Activated effector memory CD4-positive, alpha-beta T cell treated with anti-CD3 and anti-CD28 coated beads, Interleukin-2, amount 50 U/mL, for 16 hours (primary cell): Measurements from ENCODE around the gene TMEM156.
"Not testable (repeated sequence)": the region's sequence is repeated elsewhere in the genome, so short reads cannot be mapped to it uniquely, and the experiment has no call there.

Experiments
- DNase-seq: peaks from one replicate; pipeline ENCODE4 v3.0.0-alpha.2; 2020

Gene TMEM156

DNA sequence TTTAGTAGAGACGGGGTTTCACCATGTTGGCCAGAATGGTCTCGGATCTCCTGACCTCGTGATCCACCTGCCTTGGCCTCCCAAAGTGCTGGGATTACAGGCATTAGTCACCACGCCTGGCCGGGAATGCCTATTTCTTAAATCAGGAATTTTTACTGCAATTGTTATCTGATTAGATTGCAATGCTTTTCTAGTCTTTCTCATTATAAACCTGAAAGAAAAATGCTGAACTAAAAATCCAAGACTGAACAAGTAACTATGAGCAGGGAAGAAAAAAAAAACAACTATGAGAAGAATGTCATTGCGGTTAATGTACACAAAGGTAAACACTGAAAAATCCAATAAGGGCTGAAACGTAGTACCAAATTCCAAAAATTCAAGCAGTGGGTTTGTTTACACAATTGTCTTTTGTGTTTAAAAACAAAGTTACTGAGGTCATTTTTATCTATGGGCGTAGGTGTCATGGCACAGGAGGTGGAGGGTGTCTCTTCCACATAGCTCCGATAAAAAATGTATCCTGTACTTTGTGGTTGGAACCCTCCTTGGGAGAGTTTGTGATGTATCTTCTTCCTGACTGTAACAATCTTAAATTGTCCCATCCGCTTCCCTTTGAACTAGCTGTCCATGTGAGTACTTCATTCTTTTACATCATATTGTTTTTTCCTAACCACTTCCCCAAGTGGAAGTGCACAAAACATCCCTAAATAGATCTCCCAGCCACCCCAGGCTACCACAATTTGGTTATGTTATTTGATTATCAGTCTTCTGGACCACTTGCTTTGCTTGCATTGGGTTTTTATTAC lies 11.1 kb upstream of the TMEM156 start:
- DNase-seq: no peak

DNA sequence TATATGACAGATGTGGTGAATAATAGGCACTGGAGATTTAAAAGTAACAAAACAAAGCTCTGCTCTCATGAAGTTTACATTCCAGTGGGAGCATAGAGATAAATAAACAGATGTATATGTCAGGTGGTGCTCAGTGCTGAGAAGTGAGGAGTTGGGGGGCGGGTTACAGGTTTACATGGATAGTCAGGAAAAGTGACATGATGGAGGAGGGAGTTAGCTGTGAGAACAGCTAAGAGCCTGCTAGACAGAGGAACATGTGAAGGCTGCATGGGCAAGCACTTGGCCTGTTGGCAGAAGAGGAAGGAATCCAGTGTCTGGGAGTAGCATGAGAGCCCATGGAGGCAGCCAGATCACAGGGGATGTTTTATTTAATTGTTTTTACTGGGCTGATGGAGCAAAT lies 10.2 kb upstream of the TMEM156 start:
- DNase-seq: no peak

- no peak for DNase-seq
These were observed 6.9 kb upstream of the TMEM156 start for GRCh38 chr4:39039108-39039507.

DNA sequence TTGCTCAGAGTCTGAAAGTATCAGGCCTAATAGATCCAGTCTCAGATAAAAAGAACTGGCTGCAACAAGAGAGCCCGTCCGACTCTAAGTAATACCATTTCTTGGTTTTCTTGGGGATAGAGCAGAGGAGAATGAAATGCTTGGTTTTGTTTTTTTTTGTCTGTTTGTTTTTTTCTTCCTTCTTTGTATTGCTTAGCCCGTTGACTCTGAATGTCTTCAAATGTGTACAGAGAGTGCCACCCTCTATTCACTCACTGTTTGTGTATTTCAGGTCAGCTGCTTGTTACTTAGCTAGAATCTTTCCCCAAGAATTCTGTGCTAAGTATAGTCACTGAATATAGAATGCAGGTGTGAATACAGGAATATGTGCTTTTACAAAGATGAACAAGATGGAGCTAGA lies 5.7 kb upstream of the TMEM156 start:
- DNase-seq: no peak

DNA sequence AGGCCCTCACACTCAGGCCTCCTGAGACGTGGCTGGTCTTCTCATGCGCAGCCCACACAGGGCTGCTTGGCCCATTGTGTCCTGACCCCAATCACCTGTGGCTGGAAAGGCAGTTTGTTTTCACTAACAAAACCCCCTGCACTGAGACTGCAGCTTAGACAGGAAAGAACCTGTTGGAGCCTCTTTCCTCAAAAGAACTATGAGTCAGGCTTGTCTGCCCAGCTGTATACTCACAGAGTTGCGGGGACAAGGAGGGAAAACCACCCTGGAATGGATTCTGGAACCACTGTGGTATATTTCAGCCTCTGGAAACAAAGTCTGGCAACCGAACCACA lies 5.2 kb upstream of the TMEM156 start:
- no peak for DNase-seq

- DNase-seq: no peak
These were observed 4.0 kb upstream of the TMEM156 start for GRCh38 chr4:39036172-39036571.

DNA sequence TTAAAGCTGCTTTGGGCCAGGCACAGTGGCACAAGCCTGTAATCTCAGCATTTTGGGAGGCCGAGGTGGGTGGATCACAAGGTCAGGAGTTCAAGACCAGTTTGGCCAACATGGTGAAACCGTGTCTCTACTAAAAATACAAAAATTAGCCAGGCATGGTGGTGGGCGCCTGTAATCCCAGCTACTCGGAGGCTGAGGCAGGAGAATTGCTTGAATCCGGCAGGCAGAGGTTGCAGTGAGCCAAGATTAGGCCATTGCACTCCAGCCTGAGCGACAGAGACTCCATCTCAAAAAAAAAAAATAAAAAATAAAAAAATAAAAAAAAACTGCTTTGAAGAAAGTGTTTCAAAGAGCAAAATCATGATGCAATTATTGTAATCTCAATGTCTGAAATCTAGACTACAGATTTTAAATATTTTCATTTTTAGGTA lies 604 bp downstream of the TMEM156 start:
- not testable (repeated sequence) for DNase-seq

- no peak for DNase-seq
These were observed 1.5 kb downstream of the TMEM156 start for GRCh38 chr4:39030725-39031124.

DNA sequence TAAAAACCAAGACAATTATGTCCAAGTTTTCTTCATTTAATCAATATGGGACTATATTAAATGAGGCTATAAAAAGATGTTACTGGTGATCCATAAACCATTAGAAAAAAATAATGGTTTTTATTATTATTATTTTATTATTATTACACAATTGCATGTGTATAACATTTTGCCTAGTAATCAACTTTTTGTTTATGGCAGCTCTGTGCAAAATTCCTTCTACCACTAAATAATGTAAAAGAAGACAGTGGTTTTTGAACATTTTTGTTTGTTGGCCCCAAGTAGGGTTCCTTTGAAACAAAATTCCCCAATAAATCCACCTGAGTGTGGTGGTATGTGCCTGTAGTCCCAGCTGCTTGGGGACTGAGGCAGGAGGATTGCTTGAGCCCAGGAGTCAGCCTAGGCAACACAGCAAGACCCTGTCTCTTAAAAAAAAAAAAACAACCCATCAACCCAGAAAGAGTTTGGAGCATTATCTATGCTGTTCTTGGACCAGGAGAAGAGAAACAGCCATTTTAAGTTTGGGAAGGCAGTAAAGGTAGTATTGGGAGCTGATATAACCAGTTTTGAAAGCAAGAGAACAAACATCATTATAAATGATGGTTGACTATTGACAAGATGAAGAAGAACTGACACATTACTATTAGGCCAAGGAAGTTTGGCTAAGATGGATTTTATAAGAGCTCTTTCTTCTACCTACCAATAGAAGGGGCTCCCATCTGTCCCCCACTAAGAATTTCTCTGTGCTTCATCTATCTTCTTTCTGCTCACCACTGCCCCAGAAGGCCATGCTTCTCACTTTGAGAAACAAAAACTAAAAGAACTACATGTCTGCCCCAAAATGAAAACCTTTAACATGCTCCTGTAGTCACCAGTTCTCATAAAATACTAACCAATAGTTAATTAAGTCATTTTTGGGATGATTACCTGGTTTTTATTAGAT lies 2.2 kb downstream of the TMEM156 start:
- no peak for DNase-seq

DNA sequence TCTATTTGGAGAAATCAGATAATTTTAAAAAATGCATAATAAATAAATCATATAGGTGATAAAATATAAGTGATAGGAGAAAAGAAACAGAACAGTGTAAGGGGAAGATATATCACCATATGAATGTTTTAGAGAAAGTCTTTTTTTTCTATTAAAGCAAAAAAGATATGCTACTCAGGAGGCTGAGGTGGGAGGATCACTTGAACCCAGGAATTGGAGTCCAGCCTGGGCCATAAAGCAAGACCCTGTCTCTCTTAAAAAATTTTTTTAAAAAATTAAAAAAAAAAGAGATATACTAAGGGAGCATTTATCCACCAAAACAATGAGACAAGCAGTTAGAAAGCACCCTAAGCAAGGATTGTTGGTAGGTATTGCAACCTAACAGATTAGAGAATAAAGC lies 6.1 kb downstream of the TMEM156 start:
- no peak for DNase-seq

DNA sequence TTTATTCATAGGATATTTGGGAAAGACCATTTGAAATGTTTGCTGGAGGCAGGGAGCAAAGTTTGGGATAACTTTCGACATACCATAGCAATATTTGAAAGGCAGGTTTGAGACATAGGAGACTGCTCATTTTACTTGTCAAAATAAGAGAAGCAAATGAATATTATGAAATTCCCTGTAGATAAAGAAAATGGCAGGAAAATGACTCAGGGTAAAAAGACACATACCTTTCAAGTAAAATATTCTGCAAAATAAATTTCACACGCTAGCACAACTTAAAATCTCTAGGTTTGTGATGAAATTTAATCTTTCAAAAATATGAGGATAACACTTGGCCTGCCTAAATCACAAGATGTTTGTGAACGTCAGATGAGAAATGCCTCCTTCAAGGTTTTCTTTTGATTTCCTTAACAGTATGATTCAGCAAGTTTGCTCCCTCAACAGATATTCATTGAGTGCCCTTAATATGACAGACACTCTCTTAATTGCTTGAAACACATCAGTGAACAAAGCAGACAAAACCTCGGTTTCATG lies 6.6 kb downstream of the TMEM156 start:
- DNase-seq: no peak

- no peak for DNase-seq
These were observed 7.8 kb downstream of the TMEM156 start for GRCh38 chr4:39024311-39024865.

DNA sequence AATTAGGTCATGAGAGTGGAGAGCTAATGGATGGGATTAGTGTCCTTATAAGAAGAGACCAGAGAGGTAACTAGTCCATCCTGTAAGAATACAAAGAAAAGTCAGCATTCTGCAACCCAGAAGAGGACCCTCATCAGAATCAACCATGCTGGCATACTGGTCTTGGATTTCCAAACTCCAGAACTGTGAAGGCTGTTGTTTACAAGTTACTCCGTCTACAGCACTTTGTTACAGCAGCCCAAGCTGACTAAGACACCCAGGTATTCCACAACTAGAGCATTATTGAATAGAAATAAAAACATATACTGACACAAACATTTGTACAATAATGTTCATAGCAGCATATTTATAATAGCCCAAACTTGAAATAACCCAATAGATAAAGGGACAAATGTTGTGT lies 9.2 kb downstream of the TMEM156 start:
- no peak for DNase-seq

DNA sequence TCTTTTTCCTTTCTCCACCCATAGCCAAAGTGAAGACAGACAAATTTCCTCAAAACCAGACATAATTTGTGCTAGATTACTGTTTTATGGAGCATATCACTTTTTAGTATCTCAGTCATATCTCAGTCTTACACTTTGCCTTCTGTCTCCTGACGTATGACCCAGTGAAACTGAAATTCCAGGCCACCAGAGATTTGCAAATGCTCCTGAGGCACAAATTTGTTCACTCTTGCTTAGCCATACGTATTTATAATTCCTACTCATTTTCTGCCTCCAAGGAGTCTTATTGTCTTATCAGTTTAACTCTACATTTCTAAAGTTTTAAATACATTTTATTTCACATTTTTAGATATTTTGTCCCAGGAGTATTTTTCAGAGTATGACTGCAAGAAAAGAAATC lies 10.0 kb downstream of the TMEM156 start:
- no peak for DNase-seq

GRCh38 chr4:39021631-39022030 lies 10.6 kb downstream of the TMEM156 start:
- no peak for DNase-seq

DNA sequence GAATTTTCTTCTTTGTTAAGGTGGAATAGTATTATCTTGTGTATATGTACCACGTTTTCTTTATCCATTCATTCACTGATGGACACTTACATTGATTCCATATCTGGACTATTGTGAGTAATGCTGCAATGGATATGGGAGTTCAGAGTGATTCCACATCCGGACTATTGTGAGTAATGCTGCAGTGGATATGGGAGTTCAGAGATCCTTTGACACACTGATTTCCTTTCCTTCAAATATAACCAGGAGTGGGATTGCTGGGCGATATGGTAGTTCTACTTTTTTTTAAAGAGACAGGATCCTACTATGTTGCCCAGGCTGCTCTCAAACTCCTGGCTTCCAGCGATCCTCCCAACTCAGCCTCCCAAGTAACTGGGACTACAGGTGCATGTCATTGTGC lies 12.1 kb downstream of the TMEM156 start:
- no peak for DNase-seq

GRCh38 chr4:39014028-39014427 lies 18.2 kb downstream of the TMEM156 start:
- DNase-seq: no peak

GRCh38 chr4:39004758-39005157 lies 27.5 kb downstream of the TMEM156 start:
- DNase-seq: no peak

- not testable (repeated sequence) for DNase-seq
These were observed 30.2 kb downstream of the TMEM156 start for GRCh38 chr4:39002058-39002457.

DNA sequence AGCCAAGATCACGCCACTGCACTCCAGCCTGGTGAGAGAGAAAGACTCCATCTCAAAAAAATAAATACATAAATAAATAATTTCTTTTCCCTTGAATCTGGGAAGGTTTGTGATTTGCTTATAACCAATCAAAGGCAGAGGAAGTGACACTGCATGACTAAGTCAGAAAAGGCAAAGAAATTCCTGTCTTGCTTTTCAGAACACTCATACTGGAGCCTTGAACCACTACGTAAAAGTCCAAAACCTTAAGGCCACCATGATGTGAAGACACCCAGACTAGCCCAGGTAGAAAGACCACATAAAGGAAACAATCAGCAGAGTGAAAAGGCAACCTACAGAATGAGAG lies 36.6 kb downstream of the TMEM156 start:
- DNase-seq: no peak

- DNase-seq: no peak
These were observed 38.1 kb downstream of the TMEM156 start for GRCh38 chr4:38994135-38994534.

- DNase-seq: no peak
These were observed 38.5 kb downstream of the TMEM156 start for GRCh38 chr4:38993683-38994082.

GRCh38 chr4:38990241-38990640 lies 42.0 kb downstream of the TMEM156 start:
- no peak for DNase-seq

DNA sequence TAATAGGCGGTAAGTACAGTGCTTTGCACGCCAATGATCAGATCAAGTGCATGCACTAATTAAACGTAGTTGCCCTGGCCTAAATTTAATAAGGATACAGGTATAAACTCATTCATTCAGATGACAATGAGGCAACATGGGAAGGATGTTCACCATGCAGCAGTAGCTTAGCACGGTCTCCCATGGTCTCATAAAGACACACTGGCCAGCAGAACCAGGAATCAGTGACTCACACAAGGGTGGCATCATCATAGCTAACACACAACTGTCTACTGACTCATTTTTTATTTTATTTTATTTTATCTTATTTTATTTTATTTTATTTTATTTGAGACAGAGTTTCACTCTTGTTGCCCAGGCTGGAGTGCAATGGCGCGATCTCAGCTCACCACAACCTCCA lies 42.7 kb downstream of the TMEM156 start:
- DNase-seq: no peak
